Endodermal cell (in vitro differentiated cells): ENCODE data around the gene CBR1. TPM values are rescaled to one million over a fixed set of nuclear protein-coding genes. Genes with fewer than 3 reads are reported as not detected.

Experiments
- DNase-seq: peaks from one replicate; pipeline ENCODE4 v3.0.0-alpha.2; 2017
- H3K27ac ChIP-seq: 2 replicates; pipeline ENCODE4 v1.5.1; 2013; ENCODE audit warnings: mild to moderate bottlenecking, low read depth, low read length, moderate library complexity
- H3K27me3 ChIP-seq: 2 replicates; pipeline ENCODE4 v1.6.1; 2013; ENCODE audit warnings: mild to moderate bottlenecking, low read length, moderate library complexity; ENCODE audit not compliant: insufficient read depth, control insufficient read depth, poor library complexity, severe bottlenecking
- H3K36me3 ChIP-seq: 2 replicates; pipeline ENCODE4 v1.7.0; 2013; ENCODE audit warnings: mild to moderate bottlenecking, low read length, moderate library complexity; ENCODE audit not compliant: control insufficient read depth, insufficient read depth
- H3K4me1 ChIP-seq: one replicate; pipeline ENCODE4 v1.7.0; 2013; ENCODE audit warnings: low read length; ENCODE audit not compliant: control insufficient read depth, insufficient read depth
- H3K4me3 ChIP-seq: 2 replicates; pipeline ENCODE4 v1.5.1; 2013; ENCODE audit warnings: mild to moderate bottlenecking, low read length, moderate library complexity
- H3K9ac ChIP-seq: 2 replicates; pipeline ENCODE4 v1.6.1; 2013; ENCODE audit warnings: mild to moderate bottlenecking, low read length, moderate library complexity; ENCODE audit not compliant: poor library complexity, severe bottlenecking; ENCODE audit errors: extremely low read depth
- H3K9me3 ChIP-seq: 2 replicates; pipeline ENCODE4 v1.6.1; 2013; ENCODE audit warnings: mild to moderate bottlenecking, low read length, moderate library complexity; ENCODE audit not compliant: control insufficient read depth
- H3K27ac Mint-ChIP-seq: 2 replicates; pipeline ENCODE4 v1.8.0; 2020; ENCODE audit warnings: mixed read lengths
- H3K27me3 Mint-ChIP-seq: 2 replicates; pipeline ENCODE4 v1.8.0; 2021; ENCODE audit warnings: mild to moderate bottlenecking, mixed read lengths; ENCODE audit not compliant: insufficient read depth
- H3K36me3 Mint-ChIP-seq: 2 replicates; pipeline ENCODE4 v1.8.0; 2020; ENCODE audit warnings: low read depth, mixed read lengths
- H3K4me1 Mint-ChIP-seq: 2 replicates; pipeline ENCODE4 v1.8.0; 2020; ENCODE audit warnings: mixed read lengths
- H3K4me3 Mint-ChIP-seq: 2 replicates; pipeline ENCODE4 v1.8.0; 2020; ENCODE audit warnings: mild to moderate bottlenecking, moderate library complexity, mixed read lengths
- H3K9me3 Mint-ChIP-seq: 2 replicates; pipeline ENCODE4 v1.8.0; 2020; ENCODE audit warnings: mild to moderate bottlenecking, mixed read lengths
- CTCF ChIP-seq: fragments of 200-600 bp; sonication (generic); conservative IDR thresholded peaks from 2 replicates; pipeline ENCODE4 v1.5.0; 2021; ENCODE audit warnings: antibody characterized with exemption, mild to moderate bottlenecking
- WGBS, 2 experiments: methylation state at CpG; one replicate each; pipeline versions ENCODE4 v1.1.5 to v1.1.7; 2013; ENCODE audit warnings: missing lambda C conversion rate in 2 of 2, mixed read lengths in 1 of 2; ENCODE audit not compliant: insufficient coverage in 1 of 2, insufficient read length in 1 of 2; 5-methylcytosine and 5-hydroxymethylcytosine counted together
- total RNA-seq, 2 donors: library from RNA; stranded (reverse); fragmentation: NEBNext Ultra II Directional in 1 of 2; extraction: Animal tissue kit (Norgen Biotek cat#: 25700) in 1 of 2; gene quantifications; 2 replicates in 1 of 2; 3 replicates in 1 of 2; pipeline ENCODE4 v1.2.1, GENCODE V29; 2021

Gene CBR1
- total RNA-seq, 2 donors from 2014 or later, result 0.40 to 15.1 TPM

DNA sequence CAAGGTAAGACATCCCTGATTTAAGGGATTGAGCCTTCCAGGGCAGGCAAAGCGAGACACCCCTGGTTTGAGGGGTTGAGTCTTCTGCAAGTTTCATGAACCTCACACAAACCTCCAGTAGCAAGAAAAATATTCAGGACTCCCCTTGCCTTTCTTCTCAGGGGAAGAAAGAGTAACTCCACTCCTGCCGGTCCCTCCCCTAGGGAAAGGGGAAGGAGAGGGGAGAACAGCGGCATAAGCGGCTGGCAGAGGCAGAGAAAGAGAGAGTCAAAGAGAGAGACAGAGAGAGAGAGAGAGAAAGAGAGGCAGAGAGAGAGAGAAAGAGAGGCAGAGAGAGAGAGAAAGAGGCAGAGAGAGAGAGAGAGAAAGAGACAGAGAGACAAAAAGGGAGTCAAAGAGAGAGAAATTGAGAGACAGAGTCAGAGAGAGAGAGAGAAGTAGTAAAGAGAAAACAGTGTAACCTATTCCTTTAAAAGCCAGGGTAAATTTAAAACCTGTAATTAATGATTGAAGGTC is 35.6 kb downstream of the CBR1 start:
- Histone ChIP-seq H3K4me1 (no peaks in the 10 kb centered on the region), H3K9me3 (peaks cover 46% of the 10 kb centered on the region), H3K27ac (no peak overlapping the region), H3K4me3 (peak overlapping the region; percentile 76), H3K9ac (peak overlapping the region; percentile 23), H3K36me3 (no peaks in the 10 kb centered on the region), H3K27me3 (no peaks in the 10 kb centered on the region)
- Mint-ChIP-seq H3K27me3 (no peaks in the 10 kb centered on the region), H3K36me3 (peaks cover 2% of the 10 kb centered on the region), H3K4me1 (peaks cover 25% of the 10 kb centered on the region), H3K9me3 (peaks cover 51% of the 10 kb centered on the region), H3K4me3 (peak overlapping the region; percentile 31), H3K27ac (peak overlapping the region; percentile 38)
- TF ChIP-seq CTCF, result no peak
- no peak for DNase-seq
- WGBS, 2 experiments, result 56 to 83% methylated on average over 3 to 4 of the region's 4 CpGs

DNA sequence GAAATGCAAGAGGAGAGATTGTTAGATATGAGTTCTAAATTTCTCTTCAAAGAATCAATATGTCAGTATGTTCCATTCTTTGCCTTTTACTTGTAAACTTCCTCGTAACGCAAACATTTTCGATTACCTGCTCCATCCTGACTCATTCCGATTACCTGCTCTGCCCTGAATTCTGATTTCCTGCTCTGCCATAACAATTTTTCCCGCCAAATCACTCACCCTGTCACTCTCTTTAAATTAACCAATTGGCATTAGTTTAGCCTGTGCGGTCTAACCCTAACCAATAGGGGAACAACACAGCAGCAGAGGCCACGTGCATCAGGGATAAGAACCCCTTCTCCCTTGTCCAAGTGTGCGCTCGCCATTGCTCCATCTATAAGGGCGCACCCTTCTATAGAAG is 40.0 kb downstream of the CBR1 start:
- peaks cover 10% of the 10 kb centered on the region for H3K9me3 Mint-ChIP-seq
- no peak overlapping the region for H3K4me3 Mint-ChIP-seq
- no peaks in the 10 kb centered on the region for H3K27me3 ChIP-seq
- no peak overlapping the region for H3K27ac ChIP-seq
- peaks cover 28% of the 10 kb centered on the region for H3K4me1 Mint-ChIP-seq
- H3K4me3 ChIP-seq, result no peak overlapping the region
- H3K36me3 ChIP-seq, result no peaks in the 10 kb centered on the region
- no peaks in the 10 kb centered on the region for H3K27me3 Mint-ChIP-seq
- H3K4me1 ChIP-seq, result no peaks in the 10 kb centered on the region
- no peak for TF ChIP-seq CTCF
- H3K9me3 ChIP-seq, result peaks cover 20% of the 10 kb centered on the region
- no peaks in the 10 kb centered on the region for H3K36me3 Mint-ChIP-seq
- no peak overlapping the region for H3K27ac Mint-ChIP-seq
- 96% methylated on average over 7 to 10 of the region's 10 CpGs for WGBS, 2 experiments
- H3K9ac ChIP-seq, result no peak overlapping the region
- no peak for DNase-seq

- Mint-ChIP-seq H3K27ac (no peak overlapping the region), H3K4me1 (peaks cover 15% of the 10 kb centered on the region), H3K36me3 (no peaks in the 10 kb centered on the region), H3K27me3 (no peaks in the 10 kb centered on the region), H3K9me3 (peaks cover 10% of the 10 kb centered on the region), H3K4me3 (no peak overlapping the region)
- Histone ChIP-seq H3K27ac (no peak overlapping the region), H3K36me3 (no peaks in the 10 kb centered on the region), H3K4me3 (no peak overlapping the region), H3K9ac (no peak overlapping the region), H3K4me1 (no peaks in the 10 kb centered on the region), H3K27me3 (no peaks in the 10 kb centered on the region), H3K9me3 (peaks cover 20% of the 10 kb centered on the region)
- WGBS, 2 experiments, result 92 to 99% methylated on average over 7 to 8 of the region's 8 CpGs
- DNase-seq, result no peak
- no peak for TF ChIP-seq CTCF
These were observed 41.4 kb downstream of the CBR1 start for GRCh38 chr21:36111238-36111637.
